Stimulated activated CD8-positive, alpha-beta memory T cell treated with anti-CD3 and anti-CD28 coated beads, Interleukin-15, amount 100 ng/mL, for 48 hours (primary cell): Measurements from ENCODE around the gene TMEM266.
A peak's percentile ranks its signal among the peaks of the same experiment; 100 is the strongest.

Experiments used
- DNase-seq, 2 donors: peaks; one replicate each; pipeline ENCODE4 v3.0.0-alpha.2; 2020; ENCODE audit warnings: low read depth in 2 of 2

TMEM266 gene

GRCh38 chr15:76127880-76128279 is 68.1 kb downstream of the TMEM266 start:
- DNase-seq: no peak

GRCh38 chr15:76134537-76134936 is 74.8 kb downstream of the TMEM266 start:
- DNase-seq: no peak

- DNase-seq: no peak
These were observed 75.7 kb downstream of the TMEM266 start for GRCh38 chr15:76135516-76135915.

GRCh38 chr15:76138436-76138835 is 78.7 kb downstream of the TMEM266 start:
- no peak for DNase-seq

- DNase-seq: peak; percentile 51 to 55
These were observed 79.7 kb downstream of the TMEM266 start for GRCh38 chr15:76139368-76140073.

GRCh38 chr15:76140074-76140464 is 80.3 kb downstream of the TMEM266 start:
- DNase-seq: no peak

GRCh38 chr15:76146812-76147211 is 87.0 kb downstream of the TMEM266 start:
- DNase-seq: no peak

- peak; percentile 50 to 52 for DNase-seq
These were observed 88.3 kb downstream of the TMEM266 start for GRCh38 chr15:76147906-76148570.

- no peak for DNase-seq
These were observed 89.6 kb downstream of the TMEM266 start for GRCh38 chr15:76149291-76149915.

- no peak for DNase-seq
These were observed 90.7 kb downstream of the TMEM266 start for GRCh38 chr15:76150513-76150912.

- peak; percentile 63 to 74 for DNase-seq
These were observed 91.3 kb downstream of the TMEM266 start for GRCh38 chr15:76150971-76151598.

GRCh38 chr15:76151599-76151974 is 91.8 kb downstream of the TMEM266 start:
- DNase-seq: no peak

GRCh38 chr15:76152197-76152596 is 92.4 kb downstream of the TMEM266 start:
- DNase-seq: no peak

GRCh38 chr15:76153241-76154197 is 93.7 kb downstream of the TMEM266 start:
- no peak for DNase-seq

- no peak for DNase-seq
These were observed 95.9 kb downstream of the TMEM266 start for GRCh38 chr15:76155731-76156130.

- no peak for DNase-seq
These were observed 98.4 kb downstream of the TMEM266 start for GRCh38 chr15:76158226-76158625.

- DNase-seq: no peak
These were observed 99.0 kb downstream of the TMEM266 start for GRCh38 chr15:76158815-76159214.

GRCh38 chr15:76159282-76159681 is 99.5 kb downstream of the TMEM266 start:
- no peak for DNase-seq

GRCh38 chr15:76160426-76161152 is 100.8 kb downstream of the TMEM266 start:
- DNase-seq: no peak

- DNase-seq: no peak
These were observed 101.6 kb downstream of the TMEM266 start for GRCh38 chr15:76161153-76162035.
